HG03097 (cell line): ENCODE measurements around the gene CD151.

ENCODE experiments used
- ATAC-seq: cut with Tn5 transposase; IDR thresholded peaks from one replicate; pipeline ENCODE4 v1.9.1; 2021; ENCODE audit not compliant: unreplicated experiment, low FRiP score

Gene CD151

GRCh38 chr11:855330-855674 lies 22.6 kb downstream of the CD151 start:
- no peak for ATAC-seq

- ATAC-seq: no peak
These were observed 23.0 kb downstream of the CD151 start for GRCh38 chr11:855796-856195.

DNA sequence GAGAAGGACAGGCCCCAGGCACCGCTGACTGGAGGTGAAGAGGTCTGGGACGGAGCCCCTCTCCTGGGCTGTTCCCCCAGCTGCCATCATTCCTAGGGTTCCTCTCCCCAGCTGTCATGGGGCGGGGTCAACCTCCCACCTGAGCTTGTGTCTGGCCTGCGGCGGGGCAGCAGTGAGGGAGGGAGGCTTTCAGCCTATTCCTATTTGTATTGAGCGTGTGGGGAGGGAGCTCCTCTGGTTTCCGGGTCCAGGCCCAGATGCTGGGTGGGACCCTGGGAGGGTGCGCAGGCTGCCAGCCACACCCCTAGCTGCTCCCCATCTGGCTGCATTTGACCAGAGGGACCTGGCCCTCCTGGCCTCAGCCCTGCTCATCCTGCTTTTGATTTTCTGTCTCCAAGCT lies 23.6 kb downstream of the CD151 start:
- no peak for ATAC-seq

DNA sequence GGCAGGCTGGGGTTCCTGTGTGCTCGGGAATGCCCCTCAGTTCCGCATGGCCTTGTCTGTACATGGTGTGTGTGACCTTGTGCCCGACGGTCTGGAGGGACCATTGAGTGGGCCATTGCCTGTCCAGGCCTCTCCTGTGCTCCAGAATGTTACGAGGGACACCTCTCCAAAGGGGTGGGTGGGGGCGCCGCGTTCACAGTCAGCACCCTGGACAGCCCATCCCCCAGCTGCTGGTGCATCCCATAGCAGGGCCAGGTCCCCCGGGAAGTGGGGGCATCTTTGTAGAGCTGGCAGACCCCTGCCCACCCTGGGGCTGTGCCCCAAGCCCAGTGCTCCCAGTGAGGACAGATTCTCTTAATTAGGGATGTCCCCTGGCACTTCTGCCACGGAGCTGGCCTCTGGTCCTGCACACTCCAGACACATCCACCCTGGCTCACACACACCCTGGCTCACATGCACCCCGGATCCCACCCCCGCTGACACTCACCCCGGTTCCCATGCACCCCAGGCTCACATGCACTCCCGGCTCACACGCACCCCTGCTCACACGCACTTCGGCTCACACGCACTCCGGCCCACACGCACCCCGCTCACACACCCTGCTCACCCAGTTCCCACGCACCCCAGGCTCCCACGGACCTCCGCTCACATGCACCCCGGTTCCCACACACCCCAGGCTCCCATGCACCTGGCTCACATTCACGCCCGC lies 25.5 kb downstream of the CD151 start:
- ATAC-seq: no peak

DNA sequence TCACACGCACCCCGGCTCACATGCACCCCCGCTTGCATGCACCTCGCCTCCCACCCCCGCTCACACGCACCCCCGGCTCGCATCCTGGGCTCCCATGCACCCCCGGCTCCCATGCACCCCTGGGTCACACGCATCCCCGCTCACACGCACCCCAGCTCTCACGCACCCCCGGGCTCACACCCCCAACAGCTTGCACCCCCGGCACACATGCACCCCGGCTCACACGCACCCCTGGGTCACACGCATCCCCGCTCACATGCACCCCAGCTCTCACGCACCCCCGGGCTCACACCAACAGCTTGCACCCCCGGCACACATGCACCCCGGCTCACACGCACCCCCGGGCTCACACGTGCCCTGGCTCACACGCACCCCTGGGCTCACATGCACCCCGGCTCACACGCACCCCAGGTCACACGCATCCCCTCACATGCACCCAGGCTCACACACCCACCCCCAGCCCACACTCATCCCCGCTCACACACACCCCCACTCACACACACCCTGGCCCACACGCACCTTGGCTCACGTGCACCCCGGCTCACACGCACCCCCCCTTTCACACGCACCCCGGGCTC lies 26.1 kb downstream of the CD151 start:
- no peak for ATAC-seq

GRCh38 chr11:859394-860131 lies 26.8 kb downstream of the CD151 start:
- no peak for ATAC-seq

DNA sequence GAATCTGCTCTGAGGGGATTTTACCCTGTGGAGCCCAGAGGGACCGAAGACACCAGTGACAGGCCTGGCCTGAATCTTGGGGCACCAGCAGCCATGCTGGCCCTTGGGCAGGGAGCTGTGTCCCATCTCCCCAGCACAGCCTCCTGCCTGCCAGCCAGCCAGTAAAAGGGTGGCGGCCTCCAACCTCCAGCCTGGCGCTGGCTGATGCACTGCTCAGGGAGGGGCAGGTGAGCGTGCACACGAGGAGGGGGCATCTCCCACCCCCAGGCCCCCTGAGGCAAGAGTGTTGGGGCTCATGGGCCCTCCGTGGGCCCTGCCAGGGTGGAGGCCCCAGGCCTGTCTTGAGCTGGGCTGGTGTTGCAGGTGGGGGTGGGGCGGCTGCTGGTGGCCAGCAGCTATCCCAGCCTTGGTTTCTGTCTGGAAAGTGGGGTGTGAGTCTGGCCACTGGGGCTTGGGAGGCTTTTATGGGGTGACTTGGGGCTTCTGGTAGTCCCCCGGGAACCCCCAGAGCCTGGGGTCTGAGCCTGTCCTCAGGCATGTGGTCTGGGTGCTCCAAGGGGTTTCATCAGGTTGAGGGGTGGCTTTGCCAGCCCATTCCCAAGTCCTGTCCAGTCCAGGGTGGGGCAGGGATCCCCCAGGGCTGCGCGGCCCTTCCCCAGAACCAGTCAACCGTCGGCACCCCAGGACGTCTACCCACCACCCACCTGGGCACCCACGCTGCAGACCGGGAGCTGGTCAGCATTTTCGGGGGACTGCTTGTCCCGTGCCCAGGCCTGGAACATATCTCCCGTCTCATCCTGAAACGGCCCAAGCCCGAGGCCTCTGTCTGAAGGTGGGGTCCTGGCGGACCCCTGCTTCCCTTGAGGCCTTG lies 27.7 kb downstream of the CD151 start:
- ATAC-seq: no peak

DNA sequence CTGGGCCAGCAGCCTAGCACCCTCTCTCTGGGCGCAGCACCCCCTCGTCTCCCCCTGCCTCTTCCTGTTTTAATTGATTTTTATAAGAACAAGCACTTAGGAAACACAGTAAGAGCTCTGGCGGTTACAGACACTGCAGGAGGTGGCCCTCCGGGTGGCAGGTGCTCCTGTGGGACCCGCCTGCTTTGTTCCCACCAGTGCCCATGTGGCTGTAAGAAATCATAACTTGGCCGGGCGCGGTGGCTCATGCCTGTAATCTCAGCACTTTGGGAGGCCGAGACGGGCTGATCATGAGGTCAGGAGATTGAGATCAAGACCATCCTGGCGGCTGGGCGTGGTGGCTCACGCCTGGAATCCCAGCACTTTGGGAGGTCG lies 28.3 kb downstream of the CD151 start:
- ATAC-seq: no peak

DNA sequence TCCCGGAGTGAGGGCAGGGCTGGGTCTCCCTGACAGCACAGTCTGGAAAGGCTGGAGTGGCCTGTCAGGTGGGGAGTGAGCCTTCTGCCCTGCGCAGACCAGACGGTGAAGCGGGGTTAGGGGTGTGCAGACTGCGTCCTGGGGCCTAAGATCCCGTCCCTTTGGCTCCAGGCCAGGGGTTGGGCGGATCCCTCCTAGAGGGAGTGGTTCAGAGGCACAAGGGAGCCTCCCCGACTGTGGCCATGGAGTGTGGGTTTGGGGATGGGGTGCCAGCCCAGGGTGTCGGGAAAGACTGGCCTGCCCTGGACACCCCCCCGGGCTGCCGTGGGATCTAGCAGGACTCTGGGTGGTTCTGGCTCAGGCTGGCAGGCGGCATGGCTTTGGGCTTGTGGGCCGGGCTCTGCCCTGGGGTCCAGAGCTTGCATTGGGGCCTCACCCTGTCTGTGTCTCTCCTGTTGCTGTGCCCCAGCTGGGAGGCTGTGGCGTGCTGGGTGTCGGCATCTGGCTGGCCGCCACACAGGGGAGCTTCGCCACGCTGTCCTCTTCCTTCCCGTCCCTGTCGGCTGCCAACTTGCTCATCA lies 29.4 kb downstream of the CD151 start:
- no peak for ATAC-seq

- ATAC-seq: no peak
These were observed 29.9 kb downstream of the CD151 start for GRCh38 chr11:862696-863022.

DNA sequence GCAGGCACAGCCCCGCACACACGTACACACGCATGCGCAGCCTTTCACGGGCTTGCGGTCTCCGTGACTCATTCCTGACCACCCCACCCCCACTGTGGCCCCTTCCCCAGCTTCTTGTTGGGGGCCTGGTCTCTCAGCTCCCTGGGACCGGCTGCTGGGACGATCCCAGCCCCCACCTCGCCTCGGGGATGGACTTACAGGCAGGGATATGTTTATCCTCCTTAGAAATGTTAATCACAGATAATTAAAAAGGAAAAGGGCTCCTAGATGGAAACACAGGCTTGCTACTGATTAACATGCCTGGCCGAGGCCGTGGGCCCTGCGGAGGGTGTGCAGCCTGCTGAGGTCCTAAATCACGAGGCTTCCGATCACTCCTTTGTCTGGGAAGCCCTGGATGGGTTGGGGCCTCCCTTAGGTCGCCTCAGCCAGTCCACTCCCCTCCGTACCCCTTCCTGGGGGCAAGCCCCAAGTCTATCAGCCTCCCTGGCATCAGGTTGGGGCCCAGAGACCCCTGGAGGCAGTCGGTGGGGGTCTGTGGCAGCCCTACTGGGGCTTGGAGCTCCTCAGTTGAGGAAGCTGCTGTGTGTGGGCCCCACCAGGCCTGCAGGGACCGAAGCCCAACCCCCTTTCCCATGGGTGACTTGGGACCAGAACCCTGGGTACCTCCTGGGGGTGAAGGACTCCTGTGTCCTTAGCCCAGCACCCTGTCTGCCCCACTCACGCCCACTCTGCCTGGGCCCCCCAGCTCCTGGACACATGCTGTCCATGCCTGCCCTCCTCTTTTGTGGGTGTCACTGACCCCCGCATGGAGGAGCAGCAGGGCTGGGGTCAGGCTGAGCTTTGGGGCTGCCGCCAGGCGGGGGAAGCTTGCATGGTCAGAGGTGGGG lies 30.5 kb downstream of the CD151 start:
- ATAC-seq: no peak

DNA sequence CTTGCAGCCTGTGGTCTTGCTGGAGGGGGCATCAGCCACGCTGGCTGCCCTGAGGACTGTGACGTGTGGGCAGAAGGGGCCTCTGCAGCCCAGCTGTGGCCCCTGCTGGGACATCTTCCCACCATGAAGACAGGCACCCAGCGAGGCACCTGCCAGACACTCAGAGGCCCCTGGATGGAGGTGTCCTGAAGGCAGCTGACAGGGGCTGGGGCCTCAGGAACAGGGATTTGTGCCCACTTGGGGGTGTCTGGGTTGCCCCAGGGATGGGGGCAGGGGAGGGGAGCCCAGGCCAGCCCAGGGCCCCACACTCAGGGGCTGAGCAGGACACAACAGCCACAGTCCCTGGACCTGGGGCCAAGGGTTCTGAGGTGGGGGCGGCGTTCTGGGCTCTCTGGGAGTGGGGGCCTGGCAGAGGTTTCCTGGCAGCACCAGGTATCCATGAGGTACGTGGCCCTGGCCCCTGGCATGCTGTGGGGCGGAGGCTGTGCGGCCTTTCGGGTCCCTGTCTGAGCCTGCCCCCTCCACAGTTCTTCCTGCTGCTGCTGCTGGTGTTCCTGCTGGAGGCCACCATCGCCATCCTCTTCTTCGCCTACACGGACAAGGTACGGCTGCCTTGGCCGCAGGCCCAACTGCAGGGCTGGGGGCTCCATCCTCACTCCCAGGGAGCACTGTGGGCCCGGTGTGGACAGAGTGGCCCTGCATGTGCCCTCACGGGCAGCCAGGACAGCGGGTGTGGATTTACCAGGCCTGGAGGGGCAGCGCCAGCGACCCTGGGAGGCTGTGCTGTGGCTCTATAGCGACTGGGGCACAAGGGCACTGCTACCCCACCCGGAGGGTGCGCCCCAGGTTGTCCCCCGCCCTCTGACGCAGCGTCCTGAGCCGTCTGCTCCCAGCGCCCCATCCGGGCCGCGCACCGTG lies 31.4 kb downstream of the CD151 start:
- ATAC-seq: no peak

DNA sequence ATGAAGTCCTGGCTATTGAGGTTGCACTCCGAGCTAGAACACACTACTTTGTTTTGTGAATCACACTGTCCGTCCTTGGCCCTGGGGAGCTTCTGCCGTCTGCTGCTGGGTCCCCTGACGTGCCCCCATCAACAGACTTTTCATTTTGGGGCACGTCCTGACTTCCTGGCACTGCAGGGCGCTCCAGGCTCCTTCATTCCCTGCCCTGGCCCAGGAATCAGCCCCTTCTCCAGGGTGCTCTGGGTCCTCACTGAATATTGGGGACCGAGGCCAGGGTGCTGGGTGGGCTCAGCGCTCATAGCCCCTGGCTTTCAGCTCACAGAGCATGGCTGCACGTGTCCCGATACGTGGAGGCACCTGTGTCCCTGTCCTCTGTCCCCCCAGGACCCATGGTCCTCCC lies 32.1 kb downstream of the CD151 start:
- no peak for ATAC-seq

- no peak for ATAC-seq
These were observed 33.0 kb downstream of the CD151 start for GRCh38 chr11:865462-866430.

- no peak for ATAC-seq
These were observed 33.7 kb downstream of the CD151 start for GRCh38 chr11:866481-866880.

- ATAC-seq: no peak
These were observed 35.2 kb downstream of the CD151 start for GRCh38 chr11:867856-868358.

DNA sequence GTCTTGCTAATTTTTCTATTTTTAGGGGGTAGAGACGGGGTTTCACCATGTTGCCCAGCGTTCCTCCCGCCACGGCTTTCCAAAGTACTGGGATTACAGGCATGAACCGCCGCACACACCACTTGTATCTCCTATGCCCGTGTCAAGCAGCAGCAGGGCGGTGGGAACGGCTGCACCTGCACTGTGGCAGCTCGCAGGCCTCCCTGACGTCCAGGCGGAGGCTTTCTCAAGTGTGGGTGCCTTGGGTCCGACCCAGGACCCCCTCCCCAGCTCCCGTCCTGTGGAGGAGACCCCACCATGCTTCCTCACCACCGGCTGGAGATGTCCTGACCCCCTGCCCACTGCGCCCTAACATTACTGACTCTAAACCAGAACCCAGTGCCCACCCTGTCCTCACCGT lies 35.6 kb downstream of the CD151 start:
- no peak for ATAC-seq

DNA sequence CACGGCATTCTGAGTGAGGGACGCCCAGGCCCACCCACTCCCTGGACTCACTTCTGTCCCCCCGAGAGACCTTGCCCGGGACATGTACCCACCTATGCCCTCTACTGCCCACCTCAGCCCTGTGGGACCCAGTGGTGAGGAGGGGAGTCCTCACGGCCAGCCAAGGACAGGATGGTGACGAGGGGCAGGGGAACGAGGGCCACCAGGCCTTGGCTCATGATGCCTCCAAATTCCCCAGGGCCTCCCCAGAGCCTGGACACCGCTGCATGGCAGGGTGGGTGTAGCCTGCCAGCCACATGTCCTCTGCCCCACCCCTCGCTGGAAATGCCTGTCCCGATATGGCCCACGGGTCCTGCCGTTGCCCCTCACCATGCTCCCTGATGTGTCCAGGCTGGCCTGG lies 36.0 kb downstream of the CD151 start:
- ATAC-seq: no peak
